Measurements from ENCODE around the gene WHAMM.
"Not testable (repeated sequence)": the region's sequence is repeated elsewhere in the genome, so short reads cannot be mapped to it uniquely, and the experiment has no call there.

WHAMM gene

DNA sequence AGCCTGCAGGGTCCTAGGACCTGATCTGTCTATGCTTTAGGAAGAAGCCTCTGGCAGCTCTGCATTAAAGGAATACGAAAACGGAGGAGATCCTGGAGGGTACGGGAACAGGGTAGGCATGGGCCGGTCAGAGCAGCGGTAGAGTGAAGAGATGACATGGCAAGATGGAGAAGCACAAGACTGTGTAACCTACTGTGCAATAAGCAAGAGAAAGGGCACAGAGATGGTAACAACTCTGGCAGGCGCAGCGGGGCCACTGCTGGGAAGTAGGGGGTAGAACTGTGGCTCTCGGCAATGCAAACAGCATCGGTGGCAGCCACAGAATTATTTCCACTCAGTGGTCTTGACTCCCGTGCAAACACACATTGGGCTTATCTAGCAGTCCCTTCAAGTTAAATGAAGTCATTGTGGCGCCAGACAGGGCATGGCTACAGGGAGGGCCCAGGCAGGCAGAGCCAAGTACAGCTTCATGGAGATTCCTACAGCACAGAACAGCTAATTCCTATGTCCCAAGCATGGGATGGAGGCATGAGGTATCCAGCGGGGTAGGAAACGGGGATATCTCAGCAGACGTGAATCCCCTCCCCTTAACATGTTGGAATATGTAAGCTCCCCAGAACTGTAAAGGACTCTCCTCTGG lies 28.8 kb downstream of the WHAMM start:
- DNase-seq (ENCODE audit: low spot score): no peak

DNA sequence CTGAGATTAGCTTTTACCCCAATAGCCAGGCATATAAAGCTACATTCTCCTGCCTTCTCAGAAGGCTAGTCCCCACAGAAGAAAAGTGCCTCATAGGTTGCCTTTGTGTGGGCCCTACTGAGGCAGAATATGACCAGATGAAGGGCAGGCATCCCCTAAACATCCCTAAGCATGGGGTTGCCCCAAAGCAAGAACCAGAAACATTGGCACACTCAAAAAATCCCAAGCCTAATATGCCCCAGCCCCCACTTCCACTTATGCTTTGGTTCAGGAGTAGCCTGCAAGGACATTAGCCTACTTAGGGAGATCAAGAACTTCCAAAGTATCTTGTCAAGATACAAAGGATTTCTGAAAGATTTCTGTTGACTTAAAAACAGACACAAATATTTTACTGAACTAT lies 29.7 kb downstream of the WHAMM start:
- DNase-seq (ENCODE audit: low spot score): no peak

DNA sequence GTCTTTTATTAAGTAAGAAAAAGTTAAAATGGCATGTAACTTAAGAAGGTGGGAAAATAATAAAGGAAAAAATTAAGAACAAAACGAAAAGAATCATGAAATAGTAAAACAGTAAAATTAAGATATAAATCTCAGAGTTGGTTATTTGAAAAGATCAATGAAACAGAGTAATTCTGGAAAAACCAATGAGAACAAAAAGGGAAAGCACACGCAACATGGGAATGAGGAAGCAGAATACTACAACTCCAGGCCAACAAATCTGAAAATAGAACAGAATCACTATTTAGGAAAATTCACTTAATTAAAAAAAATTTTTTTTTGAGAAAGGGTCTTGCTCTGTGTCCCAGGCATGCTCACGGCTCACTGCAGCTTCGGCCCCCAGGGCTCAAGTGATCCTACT lies 30.7 kb downstream of the WHAMM start:
- DNase-seq (ENCODE audit: low spot score): no peak

DNA sequence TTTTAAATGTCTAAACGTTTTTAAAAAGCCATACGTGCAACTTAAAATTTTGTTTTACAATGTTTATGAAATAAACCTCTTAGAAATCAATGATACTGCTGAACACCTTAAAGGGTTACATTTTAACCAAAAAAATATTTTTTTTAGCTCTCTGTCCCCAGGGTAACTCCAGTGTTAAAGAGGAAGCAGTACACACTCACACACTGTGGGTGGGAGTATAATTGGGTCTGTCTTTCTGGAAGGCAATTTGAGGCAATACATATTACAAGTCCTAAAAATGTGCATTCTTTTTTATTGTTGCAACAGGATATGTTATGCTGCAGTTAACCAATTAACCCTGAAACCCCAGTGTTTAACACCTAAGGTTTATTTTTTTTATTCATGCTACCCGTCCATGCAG lies 34.1 kb downstream of the WHAMM start:
- no peak for DNase-seq (ENCODE audit: low spot score)

DNA sequence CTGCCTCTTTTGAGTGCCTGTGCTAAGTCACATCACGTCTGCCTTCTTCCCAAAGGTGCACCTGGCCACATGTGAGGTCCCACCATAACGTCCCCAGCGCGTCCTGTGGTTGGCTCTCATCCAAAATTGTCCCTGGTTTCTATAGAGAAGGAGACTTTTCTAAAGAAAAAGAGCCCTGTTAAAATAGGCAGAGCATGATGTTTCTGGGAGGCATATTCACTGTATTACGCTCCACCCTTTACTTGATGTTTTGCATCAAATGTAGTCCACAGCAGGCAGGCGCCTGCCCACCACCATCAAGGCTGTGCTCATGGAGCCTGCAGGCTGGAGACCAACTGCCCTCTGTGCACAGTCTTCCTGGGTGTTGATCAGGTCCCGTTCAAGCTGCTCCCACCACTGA lies 36.3 kb downstream of the WHAMM start:
- no peak for DNase-seq (ENCODE audit: low spot score)

DNA sequence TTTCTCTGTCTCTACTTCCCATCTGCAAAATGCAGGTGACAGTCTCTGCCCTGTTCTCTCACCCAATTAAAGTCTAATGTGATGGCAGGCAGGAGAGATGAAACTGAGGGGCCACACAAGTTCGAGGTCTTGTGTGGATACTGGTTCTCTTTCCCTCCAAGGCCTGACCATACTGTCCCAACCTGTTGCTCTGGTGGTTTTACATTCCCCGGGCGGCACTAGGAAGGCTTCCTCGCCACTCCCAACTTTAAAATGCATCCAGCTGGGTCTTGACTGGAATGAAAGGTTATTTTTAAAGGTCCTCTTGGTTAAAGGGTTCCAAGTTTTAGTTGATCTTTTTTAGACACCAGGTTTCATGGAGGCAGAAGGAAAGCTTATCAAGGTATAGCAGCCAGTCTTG lies 37.2 kb downstream of the WHAMM start:
- no peak for DNase-seq (ENCODE audit: low spot score)

DNA sequence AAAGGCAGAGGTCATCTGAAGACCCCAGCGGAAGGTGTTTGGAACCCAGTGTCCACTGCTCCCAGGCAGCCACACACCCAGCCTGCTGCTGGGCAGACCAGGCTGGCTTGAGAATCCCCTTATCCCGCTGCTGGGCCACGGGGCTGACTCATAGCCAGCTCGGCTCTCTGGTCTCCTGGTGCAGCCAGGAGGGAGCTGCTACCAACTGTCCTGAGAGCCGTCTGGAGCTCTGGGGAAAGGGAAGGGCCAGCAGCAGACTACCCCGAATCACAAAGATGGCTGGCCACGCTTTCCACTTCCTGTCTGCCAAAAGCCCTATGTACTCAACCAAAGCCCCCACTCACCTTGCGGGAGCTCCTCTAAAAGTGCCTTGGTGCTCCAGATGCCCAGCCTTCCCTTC lies 38.3 kb downstream of the WHAMM start:
- DNase-seq (ENCODE audit: low spot score): no peak

DNA sequence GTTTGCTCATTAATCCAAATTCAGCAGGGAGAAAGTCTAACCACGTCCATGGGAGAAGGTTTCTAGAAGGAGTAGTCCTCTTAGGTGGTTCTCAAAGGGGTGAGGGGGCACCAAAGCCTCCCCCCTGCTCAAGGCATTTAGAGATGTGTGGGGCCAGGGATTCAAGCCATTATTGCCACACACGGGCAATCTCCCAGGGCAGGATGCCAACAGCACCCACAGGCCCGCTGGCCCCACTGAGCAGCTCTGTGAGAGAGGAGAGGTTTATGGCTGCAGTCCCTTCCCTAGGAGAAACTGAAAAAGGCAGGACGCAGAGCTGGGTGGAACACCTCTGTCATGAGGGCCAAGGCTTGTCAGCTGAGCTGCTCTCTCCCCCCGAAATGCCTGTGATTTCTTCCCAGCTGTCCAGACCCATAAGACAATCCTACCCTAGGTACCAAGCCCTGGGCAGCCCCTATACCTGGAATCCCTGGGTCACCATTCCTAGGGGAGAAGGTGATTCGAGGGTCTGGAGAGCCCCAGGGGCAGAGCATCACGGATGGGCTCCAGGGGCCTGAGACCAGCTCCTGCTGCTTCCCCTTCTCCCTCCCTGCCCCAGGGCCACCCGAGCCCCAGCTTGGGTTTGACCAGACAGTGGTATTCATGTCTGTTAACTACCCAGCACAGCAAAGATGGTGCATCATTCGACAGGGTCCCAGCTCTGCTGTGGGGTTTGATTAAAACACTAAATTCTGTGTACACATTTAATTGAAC lies 39.0 kb downstream of the WHAMM start:
- no peak for DNase-seq (ENCODE audit: low spot score)

DNA sequence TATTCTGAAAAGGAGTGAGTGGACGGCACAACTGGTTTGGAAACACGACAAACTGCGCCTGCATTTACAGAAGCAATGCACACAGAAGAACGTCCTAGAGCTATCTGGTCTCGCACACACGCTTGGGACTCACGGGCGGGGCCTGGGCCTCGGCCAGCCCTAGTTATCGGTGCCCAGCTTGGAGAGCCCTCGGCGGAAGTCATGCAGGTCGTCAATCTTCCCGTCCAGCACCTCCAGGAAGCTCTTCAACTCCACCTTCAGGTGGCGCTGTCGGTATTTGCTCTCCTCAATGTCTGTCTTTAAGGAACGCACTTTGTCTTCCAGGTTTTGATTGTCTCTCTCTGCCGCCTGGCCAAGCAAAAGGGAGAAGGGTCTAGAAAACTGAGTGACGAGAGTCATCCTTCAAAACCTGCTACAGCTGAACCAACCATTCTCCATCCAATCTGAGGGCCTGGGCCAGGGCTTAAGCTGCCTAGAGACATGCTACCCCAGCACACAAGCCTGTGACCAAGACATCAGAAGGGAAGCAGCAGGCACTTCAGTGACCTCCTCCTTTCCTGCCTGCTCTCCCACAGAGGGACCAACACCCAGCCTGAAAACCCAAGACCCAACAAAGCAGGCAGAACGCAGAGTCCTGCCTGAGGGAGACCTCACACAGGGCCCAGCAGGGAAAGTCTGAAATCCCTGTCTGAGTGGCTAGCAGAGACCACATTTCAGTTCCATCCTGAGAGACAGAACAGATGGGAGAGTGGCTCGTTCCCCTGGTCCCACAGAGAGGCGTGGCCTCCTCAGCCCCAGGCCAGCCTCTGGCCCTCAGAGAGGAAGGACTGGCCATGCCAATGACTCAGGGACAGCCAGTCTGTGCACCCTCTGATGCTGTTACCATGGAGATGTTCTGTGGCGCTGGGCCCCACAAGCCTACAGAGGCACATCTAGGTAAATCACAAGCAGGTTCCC lies 40.4 kb downstream of the WHAMM start:
- peak; percentile 86 for DNase-seq (ENCODE audit: low spot score)

DNA sequence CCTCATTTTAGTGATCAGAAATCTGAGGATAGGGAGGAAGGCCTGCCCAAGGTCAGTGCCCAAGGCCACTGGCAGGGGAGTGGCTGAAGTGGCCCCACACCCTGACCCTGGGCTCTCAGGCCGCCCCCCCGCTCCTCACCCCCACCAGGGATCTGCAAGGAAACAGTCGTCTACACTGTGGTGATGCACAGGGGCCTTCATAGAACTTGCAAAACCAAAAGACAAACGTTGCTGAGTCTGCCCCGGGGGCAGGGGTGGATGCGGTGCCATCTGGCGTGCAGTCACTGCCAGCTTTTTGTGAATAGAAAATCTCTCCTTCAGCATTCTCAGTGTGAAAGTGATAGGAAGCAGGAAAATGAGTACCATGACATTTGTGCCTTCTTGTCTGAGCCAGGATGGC lies 41.3 kb downstream of the WHAMM start:
- DNase-seq (ENCODE audit: low spot score): no peak

DNA sequence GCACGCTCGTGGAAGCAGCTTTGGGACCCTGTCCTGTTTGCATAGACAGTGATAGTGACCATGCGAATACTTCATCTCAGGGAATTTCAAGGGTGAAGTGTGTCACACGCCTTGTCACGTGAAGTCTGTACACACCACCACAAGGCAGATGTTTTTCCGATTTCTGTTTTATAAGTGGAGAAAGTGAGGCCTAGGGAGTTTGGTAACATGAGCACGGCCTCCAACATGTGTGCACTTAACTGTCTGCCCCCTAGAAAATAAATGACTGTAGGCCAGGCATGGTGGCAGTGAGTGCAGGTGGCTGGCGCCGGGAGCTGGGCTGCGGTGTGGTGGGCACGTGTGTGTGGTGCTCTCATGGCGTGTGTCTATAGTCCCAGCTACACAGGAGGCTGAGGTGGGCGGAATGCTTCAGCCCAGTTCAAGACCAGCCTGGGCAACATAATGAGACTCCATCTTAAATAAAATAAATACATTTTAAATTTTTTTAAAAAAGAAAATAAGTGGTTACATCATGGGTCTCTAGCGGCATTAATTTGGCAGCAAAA lies 42.0 kb downstream of the WHAMM start:
- no peak for DNase-seq (ENCODE audit: low spot score)

DNA sequence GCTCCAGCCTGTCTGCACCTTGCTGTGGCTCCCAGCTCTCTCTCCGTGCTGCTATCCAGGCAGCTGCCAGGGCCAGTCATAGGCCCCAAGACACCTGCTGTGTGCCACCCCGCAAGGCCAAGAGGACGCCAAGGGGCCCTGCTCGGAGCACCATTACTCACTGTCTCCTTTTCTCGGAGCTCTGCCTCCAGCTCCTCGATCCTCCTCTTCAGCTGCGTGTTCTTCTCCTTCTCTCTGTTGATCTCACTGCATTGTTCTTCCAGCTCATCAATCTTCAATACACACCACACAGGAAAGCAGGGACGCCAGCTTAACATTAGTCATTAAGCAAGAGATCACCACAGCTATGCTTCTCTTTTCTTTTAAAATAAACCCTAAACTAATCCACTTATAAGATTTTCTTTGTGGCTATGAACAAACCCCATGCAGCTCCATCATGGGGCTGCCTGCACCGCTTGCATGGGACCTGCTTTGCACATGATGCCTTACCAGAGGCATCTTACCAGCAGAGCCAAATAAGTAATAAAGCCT lies 42.6 kb downstream of the WHAMM start:
- DNase-seq (ENCODE audit: low spot score): peak; percentile 34

DNA sequence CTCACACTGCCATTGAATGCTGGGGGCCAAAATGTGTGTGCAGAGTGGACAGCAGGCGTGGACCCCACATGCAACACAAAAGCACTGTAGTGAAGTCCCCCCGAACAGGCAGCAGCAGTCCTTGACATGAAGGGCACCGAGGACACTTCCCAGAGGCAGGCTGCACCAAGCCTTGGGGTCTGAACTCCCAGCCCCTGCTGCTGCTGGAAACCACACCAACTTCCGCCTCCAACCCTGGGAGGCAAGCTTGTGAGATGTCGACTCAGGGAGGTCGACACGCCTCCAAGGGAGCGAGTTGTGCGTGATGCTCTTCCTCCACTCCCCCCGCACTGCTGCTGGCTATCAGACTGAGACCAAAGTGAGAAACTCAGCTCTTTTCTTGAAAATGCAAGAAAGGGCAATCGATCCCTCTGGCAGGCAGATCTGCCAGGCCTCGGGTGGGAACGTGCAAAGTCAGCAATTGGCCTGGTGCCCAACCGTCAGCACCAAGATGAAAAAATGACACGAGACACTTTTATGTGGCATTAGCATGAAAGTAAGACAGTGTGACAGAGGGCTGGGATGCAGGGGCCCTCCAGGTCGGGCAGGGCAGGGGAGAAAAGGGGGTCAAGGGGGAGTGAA lies 43.6 kb downstream of the WHAMM start:
- no peak for DNase-seq (ENCODE audit: low spot score)

DNA sequence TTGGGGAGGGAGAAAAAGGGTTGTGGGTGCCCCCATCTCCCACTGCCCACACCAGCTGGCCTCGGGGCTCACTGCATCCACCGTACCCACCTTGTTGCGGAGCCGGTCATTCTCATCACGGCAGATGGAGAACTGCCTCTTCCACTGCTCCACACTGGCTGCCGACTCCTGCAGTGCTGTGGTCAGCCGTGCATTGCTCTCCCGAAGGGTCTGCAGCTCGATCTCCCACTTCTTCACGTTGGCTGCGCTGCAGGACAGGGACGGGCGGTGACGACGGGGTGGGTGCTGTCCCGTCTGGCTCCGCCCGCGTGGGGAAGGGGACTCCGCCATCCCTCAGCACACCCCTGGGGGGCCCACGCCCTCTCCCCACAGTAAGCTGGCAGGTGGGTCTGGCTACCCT lies 45.1 kb downstream of the WHAMM start:
- no peak for DNase-seq (ENCODE audit: low spot score)

DNA sequence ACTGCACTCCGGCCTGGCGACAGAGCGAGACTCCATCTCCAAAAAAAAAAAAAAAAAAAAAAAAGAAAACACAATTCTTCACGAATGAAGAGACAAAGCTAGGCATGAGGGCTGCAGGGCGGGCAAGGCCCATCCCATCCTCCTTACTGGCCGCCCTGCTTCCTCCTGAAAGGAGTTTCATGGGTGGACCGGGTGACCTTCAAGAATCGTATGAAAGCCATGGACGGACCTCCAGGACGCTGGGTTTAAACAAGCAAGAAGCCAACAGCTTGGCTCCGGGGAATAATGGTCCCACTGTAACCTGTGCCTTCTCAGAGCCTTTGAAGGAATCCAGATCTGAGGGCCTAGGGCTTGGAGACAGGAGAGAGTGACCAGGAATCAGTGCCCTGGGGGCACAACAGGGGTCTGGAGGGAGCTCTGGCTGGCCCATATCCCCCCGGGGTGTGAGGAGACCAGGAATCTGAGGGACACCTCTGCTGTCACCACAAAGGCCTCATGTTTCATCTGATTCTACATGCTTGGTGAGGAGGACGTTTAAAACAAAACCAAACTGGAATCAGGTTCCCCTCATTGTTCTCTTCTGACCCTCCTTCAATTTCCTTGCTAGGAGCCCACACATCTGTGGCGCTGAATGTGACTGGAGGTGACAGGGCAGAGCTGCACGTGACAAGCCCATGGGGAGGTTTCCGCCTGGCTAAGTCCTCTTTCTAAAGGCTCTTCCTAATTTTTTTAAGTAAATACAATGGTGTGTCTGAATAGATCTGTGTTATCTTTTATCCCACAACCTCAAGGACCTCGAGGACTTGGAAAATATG lies 46.1 kb downstream of the WHAMM start:
- no peak for DNase-seq (ENCODE audit: low spot score)

DNA sequence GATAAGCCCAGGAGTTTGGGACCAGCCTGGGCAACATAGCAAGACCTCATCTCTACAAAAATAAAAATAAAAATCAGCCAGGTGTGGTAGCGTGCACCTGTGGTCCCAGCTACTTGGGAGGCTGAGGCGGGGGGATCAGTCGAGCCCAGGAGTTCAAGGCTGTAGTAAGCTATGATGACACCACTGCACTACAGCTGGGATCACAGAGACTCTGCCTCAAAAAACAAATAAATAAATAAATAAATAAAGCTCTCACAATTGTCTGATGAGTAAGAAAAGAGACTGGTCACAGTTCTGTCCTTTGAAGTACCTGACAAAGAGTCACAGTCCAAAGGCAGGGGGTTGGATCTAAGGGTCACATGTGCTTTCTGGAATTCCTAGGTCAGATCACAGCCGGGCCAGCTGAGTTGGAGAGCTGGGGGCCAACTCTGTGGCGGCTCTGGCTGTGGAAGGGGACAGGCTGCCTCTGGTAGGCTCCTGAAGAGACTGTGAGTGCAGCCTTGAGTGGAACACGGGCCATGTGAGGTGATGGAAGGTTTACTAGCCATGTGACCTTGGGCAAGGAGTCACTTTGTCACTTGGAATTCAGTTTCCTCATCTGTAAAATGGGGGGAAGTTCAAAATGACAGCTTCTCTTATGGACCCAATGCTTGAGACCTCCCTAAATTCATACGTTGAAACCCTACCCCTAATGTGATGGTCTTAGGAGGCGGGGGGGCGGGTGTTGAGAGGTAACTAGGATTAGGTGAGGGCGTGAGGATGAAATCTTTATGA lies 47.2 kb downstream of the WHAMM start:
- no peak for DNase-seq (ENCODE audit: low spot score)

DNA sequence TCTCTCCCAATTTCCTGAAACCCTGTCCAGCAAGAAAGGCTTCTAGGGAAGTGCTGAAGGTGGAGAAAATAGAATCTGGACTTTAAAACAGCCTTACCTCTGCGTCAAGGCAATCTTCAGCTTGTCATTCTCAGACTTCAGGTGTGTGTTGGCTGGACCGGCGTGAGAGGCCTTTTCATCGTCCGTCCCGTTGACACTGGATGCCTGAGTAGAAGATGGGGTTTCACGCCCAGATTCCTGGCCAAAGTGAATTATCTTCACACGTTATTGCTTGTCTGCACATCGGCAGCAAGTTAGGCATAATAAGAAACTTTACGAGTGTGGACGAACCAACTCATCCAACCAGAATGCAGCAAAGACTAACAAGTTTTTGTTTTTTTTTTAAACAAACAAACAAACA lies 49.5 kb downstream of the WHAMM start:
- DNase-seq (ENCODE audit: low spot score): no peak

DNA sequence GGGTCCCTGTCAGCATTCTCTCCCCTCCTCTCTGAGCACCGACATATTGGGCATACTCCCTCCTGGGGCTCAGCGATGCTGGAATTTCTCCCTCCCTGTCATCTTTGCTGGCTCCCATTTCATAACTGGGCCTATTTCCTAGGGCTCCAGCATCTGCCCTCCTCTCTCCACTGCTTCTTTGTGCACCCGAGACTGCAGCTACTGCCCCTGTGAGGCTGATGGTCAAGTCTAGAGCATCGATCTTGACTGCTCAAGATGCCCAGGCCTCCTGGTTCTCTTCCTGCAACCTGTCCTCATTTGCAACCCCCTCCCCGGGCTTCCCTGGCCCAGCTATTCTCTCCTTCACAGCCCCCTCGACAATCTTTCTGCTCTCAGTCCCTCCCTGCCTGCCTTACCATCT lies 53.5 kb downstream of the WHAMM start:
- DNase-seq (ENCODE audit: low spot score): no peak

DNA sequence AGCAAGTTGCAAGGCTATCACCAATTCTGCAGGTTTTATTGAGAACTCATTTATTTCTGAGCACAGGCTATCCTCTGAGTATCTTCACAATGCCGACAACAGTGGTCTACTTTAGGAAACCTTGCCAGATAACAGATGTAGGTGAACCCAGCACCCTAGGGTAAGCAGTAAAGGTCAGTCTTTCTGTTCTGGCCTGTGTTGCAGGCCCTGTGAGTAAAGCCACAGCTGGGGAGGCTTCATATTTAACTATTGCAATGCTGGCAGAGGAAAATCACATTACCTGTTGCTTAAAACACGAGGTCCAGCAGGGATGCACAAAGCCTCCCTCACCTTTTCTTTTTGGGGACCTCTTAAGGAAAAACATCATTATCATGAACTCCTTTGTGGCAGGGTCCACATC lies 55.5 kb downstream of the WHAMM start:
- DNase-seq (ENCODE audit: low spot score): no peak

DNA sequence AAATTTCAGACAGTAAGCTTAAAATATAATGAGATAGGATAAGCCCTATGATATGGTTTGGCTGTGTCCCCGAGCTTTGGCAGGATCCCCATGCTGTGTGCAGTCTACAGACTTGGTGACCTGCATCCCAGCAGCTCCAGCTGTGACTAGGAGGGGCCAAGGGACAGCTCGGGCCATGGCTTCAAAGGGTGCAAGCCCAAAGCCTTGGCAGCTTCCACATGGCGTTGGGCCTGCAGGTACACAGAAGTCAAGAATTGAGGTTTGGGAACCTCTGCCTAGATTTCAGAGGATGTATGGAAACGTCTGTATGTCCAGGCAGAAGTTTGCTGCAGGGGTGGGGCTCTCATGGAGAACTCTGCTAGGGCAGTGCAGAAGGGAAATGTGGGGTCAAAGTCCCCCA lies 56.2 kb downstream of the WHAMM start:
- not testable (repeated sequence) for DNase-seq (ENCODE audit: low spot score)
